K562 (cell line): ENCODE measurements around the gene DBH. TPM values are rescaled to one million over a fixed set of nuclear protein-coding genes. Genes with fewer than 3 reads are reported as not detected.

ENCODE experiments used
- ATAC-seq: fragments of 200-7000 bp; cut with Tn5 transposase; 3 replicates; pipeline ENCODE4 v1.9.1; 2020; ENCODE audit warnings: moderate library complexity
- BruUV-seq: library from RNA; stranded (reverse); fragments of 400-500 nt; replicated peaks from 2 replicates; lab custom pipeline; 2021; lab: Mats Ljungman, UMichigan
- CTCF ChIA-PET: fragments of 300-600 bp; formaldehyde crosslinking; extraction: SDS; loops from one replicate; lab custom pipeline; 2021; ENCODE audit warnings: low intra/inter-chr PET ratio; lab: Yijun Ruan, JAX
- POLR2A ChIA-PET: fragments of 300-600, 350-650 bp; sonication (Branson Sonifier 250); formaldehyde crosslinking; extraction: SDS; loops from one replicate; lab custom pipeline; 2021; ENCODE audit warnings: antibody characterized with exemption, inconsistent platforms; lab: Yijun Ruan, JAX
- DNase-seq, 4 experiments: peaks; one replicate each; pipeline versions ENCODE4 v3.0.0 to v3.0.0-alpha.2; 2011 to 2018; ENCODE audit warnings: low spot score in 3 of 4, mixed read lengths in 3 of 4; ENCODE audit errors: extremely low read depth in 1 of 4
- FAIRE-seq: peaks from 2 replicates; lab custom pipeline; 2011; peaks lifted over from hg19 to GRCh38; lab: Jason Lieb, UNC
- H2AFZ ChIP-seq: 2 replicates; pipeline ENCODE4 v1.6.0; 2011; ENCODE audit warnings: low read depth, low read length, control low read depth, inconsistent platforms
- H3K27ac ChIP-seq: fragments of 200-600 bp; 3 replicates; pipeline ENCODE4 v1.8.0; 2011; ENCODE audit warnings: low read depth, mild to moderate bottlenecking, control low read depth, inconsistent platforms, low read length, moderate library complexity, mixed read lengths; ENCODE audit errors: extremely low read depth
- H3K27me3 ChIP-seq, 2 experiments: fragments of 300-600 bp in 1 of 2; 2 replicates in 1 of 2; 3 replicates in 1 of 2; pipeline versions ENCODE4 v1.6.0 to v1.8.0; 2011; ENCODE audit warnings: inconsistent platforms in 2 of 2, low read length in 2 of 2, mild to moderate bottlenecking in 1 of 2, mixed read lengths in 1 of 2, moderate library complexity in 1 of 2; ENCODE audit not compliant: control insufficient read depth in 2 of 2, insufficient read depth in 2 of 2
- H3K36me3 ChIP-seq: fragments of 300-600 bp; 3 replicates; pipeline ENCODE4 v1.8.0; 2011; ENCODE audit warnings: mild to moderate bottlenecking, low read length, inconsistent platforms; ENCODE audit not compliant: control insufficient read depth, insufficient read depth
- H3K4me1 ChIP-seq, 2 experiments: fragments of 200-600 bp in 1 of 2; replicated peaks in 1 of 2; 2 replicates in 1 of 2; 3 replicates in 1 of 2; pipeline versions ENCODE4 v1.5.1 to v1.8.0; 2011; ENCODE audit warnings: inconsistent platforms in 2 of 2, low read length in 2 of 2, mild to moderate bottlenecking in 1 of 2, mixed read lengths in 1 of 2, moderate library complexity in 1 of 2; ENCODE audit not compliant: control insufficient read depth in 2 of 2, insufficient read depth in 2 of 2
- H3K4me2 ChIP-seq: 2 replicates; pipeline ENCODE4 v1.6.1; 2011; ENCODE audit warnings: low read length, control low read depth, inconsistent platforms, mixed read lengths; ENCODE audit not compliant: insufficient read depth
- H3K4me3 ChIP-seq: fragments of 200-600 bp; sonication (generic), shearing (Covaris generic); 2 replicates; pipeline ENCODE4 v1.5.1; 2016; ENCODE audit warnings: control low read depth, inconsistent platforms
- H3K79me2 ChIP-seq: fragments of 200-600 bp; 3 replicates; pipeline ENCODE4 v1.8.0; 2011; ENCODE audit warnings: low read length, inconsistent platforms; ENCODE audit not compliant: control insufficient read depth, insufficient read depth
- H3K9ac ChIP-seq, 2 experiments: 2 replicates each; pipeline versions ENCODE4 v1.6.0 to v1.6.1; 2011; ENCODE audit warnings: low read depth in 2 of 2, low read length in 2 of 2, control low read depth in 1 of 2, inconsistent platforms in 1 of 2, mild to moderate bottlenecking in 1 of 2, mixed read lengths in 1 of 2; ENCODE audit not compliant: insufficient read depth in 1 of 2
- H3K9me1 ChIP-seq: one replicate; pipeline ENCODE4 v1.6.0; 2011; ENCODE audit warnings: inconsistent platforms, mild to moderate bottlenecking, low read length, moderate library complexity; ENCODE audit not compliant: control insufficient read depth, insufficient read depth
- H3K9me3 ChIP-seq: replicated peaks from 2 replicates; pipeline ENCODE4 v1.5.1; 2011; ENCODE audit warnings: low read depth, low read length, inconsistent platforms; ENCODE audit not compliant: control insufficient read depth, insufficient read depth
- H4K20me1 ChIP-seq: replicated peaks from 2 replicates; pipeline ENCODE4 v1.6.1; 2011; ENCODE audit warnings: low read length, inconsistent platforms, mixed read lengths; ENCODE audit not compliant: control insufficient read depth, insufficient read depth
- FOXJ2 ChIP-seq: fragments of 200-800 bp; sonication (Bioruptor generic); IDR thresholded peaks from 2 replicates; pipeline ENCODE4 v1.6.1; 2016; ENCODE audit warnings: missing genetic modification characterization, missing compliant biosample characterization
- FOXK2 ChIP-seq, 2 experiments: fragments of 450-650 bp; IDR thresholded peaks in 1 of 2; conservative IDR thresholded peaks in 1 of 2; 2 replicates each; pipeline ENCODE4 v1.6.1; 2016; ENCODE audit warnings: low read depth in 2 of 2, mild to moderate bottlenecking in 1 of 2
- NR3C1 ChIP-seq: sonication (generic); formaldehyde crosslinking; IDR thresholded peaks from 2 replicates; pipeline ENCODE4 v1.8.1; 2022; ENCODE audit warnings: missing genetic modification reagents
- PHB2 ChIP-seq: fragments of 450-650 bp; IDR thresholded peaks from 2 replicates; pipeline ENCODE4 v1.6.1; 2017; ENCODE audit warnings: low read depth
- RNF2 ChIP-seq: sonication (generic); IDR thresholded peaks from 2 replicates; pipeline ENCODE4 v1.6.1; 2016
- SRSF7 ChIP-seq: fragments of 200-400 bp; formaldehyde crosslinking; optimal IDR thresholded peaks from 2 replicates; pipeline ENCODE3; 2017; ENCODE audit warnings: mild to moderate bottlenecking, low read depth, low read length
- TAF15 ChIP-seq: fragments of 200-400 bp; formaldehyde crosslinking; IDR thresholded peaks from 2 replicates; pipeline ENCODE4 v1.6.1; 2017; ENCODE audit warnings: mild to moderate bottlenecking, low read depth, low read length, moderate library complexity
- TBP ChIP-seq: optimal IDR thresholded peaks from 2 replicates; pipeline ENCODE3; 2011; ENCODE audit warnings: low read depth, low read length, improper control_type of control experiment
- ZNF79 ChIP-seq: fragments of 250-450 bp; sonication (Bioruptor Pico); IDR thresholded peaks from 2 replicates; pipeline ENCODE4 v1.4.0; 2020; ENCODE audit warnings: low read depth, mild to moderate bottlenecking, moderate library complexity
- WGBS: fragments of 100-300 bp; shearing (Covaris generic); methylation state at CpG from one replicate; pipeline ENCODE4 v1.1.6; 2016; ENCODE audit warnings: low coverage, mixed read lengths; ENCODE audit not compliant: insufficient coverage; ENCODE audit errors: missing lambda C conversion rate; 5-methylcytosine and 5-hydroxymethylcytosine counted together
- in situ Hi-C: fragments of 300-500 bp; cut with MboI; formaldehyde crosslinking; loops from 4 replicates; pipeline ENCODE4 v1.15.0; 2018; ENCODE audit warnings: inconsistent platforms, mixed read lengths
- intact Hi-C: fragments of 100-400 bp; cut with micrococcal nuclease; formaldehyde crosslinking; loops from 2 replicates; pipeline ENCODE4 v1.14.2; 2022
- polyA plus RNA-seq, 8 experiments: library from polyadenylated mRNA; depleted of rRNA in 4 of 8; stranded (reverse) in 5 of 8; unstranded in 3 of 8; fragments of >200 nt; fragmentation: Nextera tagmentation in 2 of 8; fragmentation: Illumina TruSeq in 1 of 8; extraction: Ambion mirVana in 2 of 8; extraction: Trizol in 1 of 8; gene quantifications; 2 replicates each; pipeline versions ENCODE4 v1.2.1 to v1.2.3, GENCODE V29; 2011 to 2014; ENCODE audit warnings: inconsistent platforms in 1 of 8, missing spikeins in 1 of 8
- total RNA-seq, 7 experiments: library from RNA; depleted of rRNA in 6 of 7; stranded (reverse); fragments of >200 nt in 6 of 7; fragmentation: Illumina TruSeq in 2 of 7; extraction: Trizol in 2 of 7; gene quantifications; 2 replicates each; pipeline versions ENCODE4 v1.2.1 to v1.2.3, GENCODE V29; 2011 to 2021; ENCODE audit warnings: low replicate concordance in 1 of 7

Gene DBH
- total and polyA plus RNA-seq, 9 of the 15 experiments (the other 6 are each of a cell fraction or from before 2014, with no cell fraction given) = not detected

DNA sequence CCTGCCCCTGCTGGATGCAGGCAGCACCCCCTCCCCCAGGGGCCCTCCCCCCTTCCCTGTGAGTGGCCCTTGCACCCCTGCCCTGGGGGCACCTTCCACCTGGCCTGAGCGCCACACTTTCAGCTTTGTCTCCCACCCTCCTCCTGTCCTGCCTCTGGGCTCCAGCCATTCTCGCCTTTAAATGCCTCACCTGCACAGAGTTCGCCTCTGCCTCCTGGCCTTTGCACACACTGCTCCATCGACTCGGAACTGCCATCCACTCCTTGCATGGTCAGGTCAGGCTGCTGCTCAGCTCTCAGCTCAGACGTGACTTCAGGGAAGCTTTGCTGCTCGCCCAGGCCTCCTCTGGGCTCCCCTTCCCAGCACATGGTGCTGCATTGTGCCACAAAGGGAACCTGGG is 37.2 kb upstream of the DBH start:
- no peak overlapping the region for H3K4me3 ChIP-seq
- no peak overlapping the region for H2AFZ ChIP-seq
- DNase-seq (no peak), ATAC-seq (no peak), FAIRE-seq (no peak)
- H3K4me2 ChIP-seq = no peak overlapping the region
- no peak for TF ChIP-seq TAF15
- no peak for TF ChIP-seq SRSF7
- TF ChIP-seq PHB2 = no peak
- TF ChIP-seq FOXJ2 (tag) = no peak
- TF ChIP-seq NR3C1 (CRISPR knock-in tag) = no peak
- TF ChIP-seq ZNF79 (CRISPR knock-in tag) = no peak
- TF ChIP-seq FOXK2 (conservative IDR thresholded peaks at IDR 0.05 in 1 of 2, IDR thresholded peaks at IDR 0.05 in 1 of 2; ENCODE audit: low read depth in 2 of 2) = no peak
- TF ChIP-seq RNF2 = no peak
- TF ChIP-seq TBP = no peak
- H4K20me1 ChIP-seq = no peaks in the 10 kb centered on the region
- in situ Hi-C loops = no loop called here
- no peaks in the 10 kb centered on the region; the same call in 1 of the 2 replicates for H3K9me3 ChIP-seq
- no peaks in the 10 kb centered on the region for H3K36me3 ChIP-seq
- no peak overlapping the region for H3K27ac ChIP-seq
- H3K27me3 ChIP-seq = peaks cover 6 to 20% of the 10 kb centered on the region in 2 experiments; a peak in 3 of 5 replicates
- BruUV-seq = no TSS peak
- 0% methylated on average over 7 of the region's 7 CpGs for WGBS
- ChIA-PET POLR2A (no interaction called here), CTCF (no interaction called here)
- H3K4me1 ChIP-seq = no peaks in the 10 kb centered on the region
- no peaks in the 10 kb centered on the region for H3K9me1 ChIP-seq
- H3K79me2 ChIP-seq = no peaks in the 10 kb centered on the region
- intact Hi-C loops = no loop called here
- H3K9ac ChIP-seq = no peak overlapping the region
